BLaER1 treated with 17β-estradiol and CSF1 and Interleukin-3, amounts not matched to agents 10 nM and 100 nM (cell line): ENCODE results near the gene USP36.
"Not testable (repeated sequence)": the region's sequence is repeated elsewhere in the genome, so short reads cannot be mapped to it uniquely, and the experiment has no call there.

Experiments used
- H3K27ac ChIP-seq, 11 experiments: shearing (Covaris generic); formaldehyde crosslinking; 2 replicates each; pipeline ENCODE4 v1.8.1; 2022
- H3K27me3 ChIP-seq, 11 experiments: shearing (Covaris generic); formaldehyde crosslinking; 2 replicates each; pipeline ENCODE4 v1.8.1; 2022
- H3K36me3 ChIP-seq, 11 experiments: shearing (Covaris generic); formaldehyde crosslinking; 2 replicates each; pipeline ENCODE4 v1.8.1; 2022
- H3K4me1 ChIP-seq, 10 experiments: shearing (Covaris generic); formaldehyde crosslinking; 2 replicates each; pipeline ENCODE4 v1.8.1; 2022
- H3K4me2 ChIP-seq, 11 experiments: shearing (Covaris generic); formaldehyde crosslinking; 2 replicates each; pipeline ENCODE4 v1.8.1; 2022
- H3K4me3 ChIP-seq, 10 experiments: shearing (Covaris generic); formaldehyde crosslinking; 2 replicates each; pipeline ENCODE4 v1.8.1; 2022
- H3K9ac ChIP-seq, 11 experiments: shearing (Covaris generic); formaldehyde crosslinking; 2 replicates each; pipeline ENCODE4 v1.8.1; 2022
- H3K9me3 ChIP-seq, 11 experiments: shearing (Covaris generic); formaldehyde crosslinking; replicated peaks in 1 of 11; 2 replicates each; pipeline ENCODE4 v1.8.1; 2022
- H4K20me1 ChIP-seq, 11 experiments: shearing (Covaris generic); formaldehyde crosslinking; 2 replicates each; pipeline ENCODE4 v1.8.1; 2022
- Cebpa-rat ChIP-seq, 11 experiments: shearing (Covaris generic); IDR thresholded peaks; 2 replicates each; pipeline ENCODE4 v1.8.1; 2022

Gene USP36

GRCh38 chr17:78779286-78779651 is 61.3 kb downstream of the USP36 start:
- H3K36me3 ChIP-seq, H3K9me3 ChIP-seq, H3K27me3 ChIP-seq: not testable (repeated sequence)
- Histone ChIP-seq H3K9ac (peak overlapping the region in 10 of 11 experiments; percentile 93 to 100 (median 98); a peak in 17 of 22 replicates), H4K20me1 (peaks cover 18 to 71% (median 53%) of the 10 kb centered on the region in 11 experiments; a peak in 17 of 22 replicates), H3K4me3 (peak overlapping the region in 8 of 10 experiments; percentile 89 to 99 (median 97); a peak in 16 of 20 replicates), H3K4me1 (peaks cover 66 to 85% (median 78%) of the 10 kb centered on the region in 10 experiments), H3K27ac (peak overlapping the region in 10 of 11 experiments; percentile 91 to 99 (median 96); a peak in 18 of 22 replicates), H3K4me2 (peak overlapping the region; percentile 81 to 100 (median 96))
- peak in 3 of 11 experiments; percentile 22 to 55 (median 51); a peak in 3 of 22 replicates for TF ChIP-seq Cebpa-rat (IDR thresholded peaks at IDR 0.05)

- peak overlapping the region in 10 of 11 experiments; percentile 5 to 100 (median 94); a peak in 15 of 22 replicates for H3K4me2 ChIP-seq
- H3K36me3 ChIP-seq: peaks cover 0 to 4% (median 0%) of the 10 kb centered on the region in 11 experiments; a peak in 5 of 22 replicates
- H3K27ac ChIP-seq: peak overlapping the region in 5 of 11 experiments; percentile 21 to 99 (median 96); a peak in 8 of 22 replicates
- H3K9me3 ChIP-seq: no peaks in the 10 kb centered on the region
- peak overlapping the region in 5 of 11 experiments; percentile 14 to 51 (median 41); a peak in 5 of 22 replicates for H3K9ac ChIP-seq
- H3K4me1 ChIP-seq: peaks cover 68 to 85% (median 76%) of the 10 kb centered on the region in 10 experiments
- H4K20me1 ChIP-seq: peaks cover 19 to 80% (median 60%) of the 10 kb centered on the region in 11 experiments; a peak in 18 of 22 replicates
- H3K4me3 ChIP-seq: no peak overlapping the region
- TF ChIP-seq Cebpa-rat (IDR thresholded peaks at IDR 0.05): no peak
- no peaks in the 10 kb centered on the region for H3K27me3 ChIP-seq
Observed at GRCh38 chr17:78777881-78778280, 62.7 kb downstream of the USP36 start.

- peak overlapping the region; percentile 50 to 87 (median 75) for H3K9ac ChIP-seq
- H3K9me3 ChIP-seq: no peaks in the 10 kb centered on the region
- peaks cover 12 to 98% (median 71%) of the 10 kb centered on the region in 11 experiments; a peak in 18 of 22 replicates for H4K20me1 ChIP-seq
- peak overlapping the region; percentile 36 to 62 (median 49); a peak in 19 of 20 replicates for H3K4me3 ChIP-seq
- no peak for TF ChIP-seq Cebpa-rat (IDR thresholded peaks at IDR 0.05)
- no peaks in the 10 kb centered on the region for H3K27me3 ChIP-seq
- H3K4me1 ChIP-seq: peaks cover 70 to 100% (median 93%) of the 10 kb centered on the region in 10 experiments
- peak overlapping the region; percentile 76 to 100 (median 91) for H3K4me2 ChIP-seq
- H3K36me3 ChIP-seq: peaks cover 0 to 22% (median 11%) of the 10 kb centered on the region in 11 experiments; a peak in 12 of 22 replicates
- H3K27ac ChIP-seq: peak overlapping the region; percentile 59 to 99 (median 75)
Observed at GRCh38 chr17:78774956-78775571, 65.5 kb downstream of the USP36 start.

DNA sequence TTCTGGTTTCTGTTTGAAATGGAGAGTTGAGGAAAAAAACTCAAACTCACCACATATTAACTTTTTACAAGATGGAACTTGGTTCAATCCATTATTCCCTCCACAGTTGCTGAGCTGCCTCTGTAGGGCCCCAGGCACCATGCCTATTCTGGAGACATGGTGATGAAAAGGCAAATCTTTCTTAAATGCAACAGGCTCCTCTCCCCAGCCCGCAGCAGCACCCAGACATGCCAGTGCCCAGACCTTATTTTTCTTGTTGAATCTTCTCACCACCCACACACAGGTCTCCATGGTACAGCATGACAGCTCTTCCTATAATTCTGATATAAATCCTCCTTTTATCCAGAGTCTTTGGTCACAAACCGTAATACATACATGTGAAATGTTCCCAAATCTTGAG is 66.2 kb downstream of the USP36 start:
- Histone ChIP-seq H3K4me2 (peak overlapping the region; percentile 76 to 100 (median 91)), H3K4me3 (peak overlapping the region; percentile 36 to 62 (median 49); a peak in 18 of 20 replicates), H3K27ac (peak overlapping the region; percentile 59 to 99 (median 75))

DNA sequence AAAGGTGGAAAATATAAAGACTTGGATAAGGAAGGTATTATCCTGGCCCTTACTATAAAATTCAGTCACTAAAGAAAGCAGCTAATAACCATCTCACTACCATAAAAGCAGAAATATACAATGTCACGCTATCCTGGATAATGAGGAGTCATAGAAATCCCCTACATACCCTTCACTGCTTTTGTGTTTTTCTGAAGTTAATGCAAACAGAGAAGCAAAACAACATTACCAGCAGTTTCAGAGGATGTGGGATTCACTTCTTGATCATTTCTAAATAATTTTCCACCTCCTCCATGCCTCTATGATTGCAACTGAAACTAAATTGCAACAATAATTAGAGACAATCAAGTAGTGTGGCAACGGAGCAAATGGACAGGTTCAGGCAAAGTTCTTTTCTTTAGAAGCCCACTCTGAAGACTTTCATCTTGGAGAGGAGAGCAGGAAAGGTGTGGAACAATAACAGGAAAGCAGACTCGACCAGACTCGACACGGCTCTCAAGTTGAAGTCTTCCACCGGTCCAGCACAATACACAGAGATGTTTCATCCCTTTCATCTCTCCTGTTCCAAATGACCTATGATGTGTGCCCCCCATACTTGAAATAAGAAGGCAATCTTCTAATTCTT is 68.7 kb downstream of the USP36 start:
- no peaks in the 10 kb centered on the region for H3K9me3 ChIP-seq
- H3K27ac ChIP-seq: peak overlapping the region; percentile 40 to 99 (median 68); a peak in 20 of 22 replicates
- TF ChIP-seq Cebpa-rat (IDR thresholded peaks at IDR 0.05): 0 out of 22 replicates have a peak, but pooled peaks of 2 of the 11 experiments have one; percentile 22 to 24
- peaks cover 73 to 100% (median 92%) of the 10 kb centered on the region in 10 experiments for H3K4me1 ChIP-seq
- H3K9ac ChIP-seq: peak overlapping the region in 9 of 11 experiments; percentile 3 to 72 (median 48); a peak in 15 of 22 replicates
- no peaks in the 10 kb centered on the region for H3K27me3 ChIP-seq
- H4K20me1 ChIP-seq: peaks cover 27 to 100% (median 81%) of the 10 kb centered on the region in 11 experiments
- H3K4me2 ChIP-seq: peak overlapping the region; percentile 46 to 100 (median 66)
- H3K4me3 ChIP-seq: peak overlapping the region in 3 of 10 experiments; percentile 11 to 27 (median 21); a peak in 4 of 20 replicates
- peaks cover 0 to 30% (median 14%) of the 10 kb centered on the region in 11 experiments; a peak in 13 of 22 replicates for H3K36me3 ChIP-seq

More for the DNA sequence above, 66.2 kb downstream of the USP36 start:
- peaks cover 0 to 28% (median 12%) of the 10 kb centered on the region in 11 experiments; a peak in 13 of 22 replicates for H3K36me3 ChIP-seq
- H3K4me1 ChIP-seq: peaks cover 68 to 100% (median 92%) of the 10 kb centered on the region in 10 experiments
- peak overlapping the region; percentile 50 to 87 (median 75) for H3K9ac ChIP-seq
- peaks cover 9 to 98% (median 71%) of the 10 kb centered on the region in 11 experiments; a peak in 19 of 22 replicates for H4K20me1 ChIP-seq
- no peak for TF ChIP-seq Cebpa-rat (IDR thresholded peaks at IDR 0.05)
- no peaks in the 10 kb centered on the region for H3K9me3 ChIP-seq
- no peaks in the 10 kb centered on the region for H3K27me3 ChIP-seq

- no peak overlapping the region for H3K4me3 ChIP-seq
- peaks cover 35 to 100% (median 86%) of the 10 kb centered on the region in 11 experiments for H4K20me1 ChIP-seq
- peak overlapping the region; percentile 31 to 100 (median 53) for H3K4me2 ChIP-seq
- no peak for TF ChIP-seq Cebpa-rat (IDR thresholded peaks at IDR 0.05)
- peak overlapping the region in 3 of 11 experiments; percentile 16 to 31 (median 20); a peak in 5 of 22 replicates for H3K27ac ChIP-seq
- H3K27me3 ChIP-seq: no peaks in the 10 kb centered on the region
- H3K36me3 ChIP-seq: peaks cover 0 to 37% (median 14%) of the 10 kb centered on the region in 11 experiments; a peak in 13 of 22 replicates
- H3K9ac ChIP-seq: peak overlapping the region in 1 of 11 experiments; percentile 13; a peak in 1 of 22 replicates
- H3K4me1 ChIP-seq: peaks cover 58 to 100% (median 90%) of the 10 kb centered on the region in 10 experiments
- H3K9me3 ChIP-seq: no peaks in the 10 kb centered on the region
Observed at GRCh38 chr17:78769196-78769773, 71.3 kb downstream of the USP36 start.

- peaks cover 42 to 100% (median 94%) of the 10 kb centered on the region in 11 experiments for H4K20me1 ChIP-seq
- H3K4me3 ChIP-seq: no peak overlapping the region
- no peaks in the 10 kb centered on the region for H3K9me3 ChIP-seq
- H3K27ac ChIP-seq: 0 out of 22 replicates have a peak overlapping the region, but pooled peaks of 1 of the 11 experiments have one; percentile 20
- H3K27me3 ChIP-seq: no peaks in the 10 kb centered on the region
- no peak overlapping the region for H3K9ac ChIP-seq
- no peak for TF ChIP-seq Cebpa-rat (IDR thresholded peaks at IDR 0.05)
- H3K36me3 ChIP-seq: peaks cover 0 to 37% (median 14%) of the 10 kb centered on the region in 11 experiments; a peak in 13 of 22 replicates
- H3K4me2 ChIP-seq: peak overlapping the region in 9 of 11 experiments; percentile 31 to 100 (median 53); a peak in 12 of 22 replicates
- H3K4me1 ChIP-seq: peaks cover 49 to 100% (median 84%) of the 10 kb centered on the region in 10 experiments
Observed at GRCh38 chr17:78767806-78768205, 72.8 kb downstream of the USP36 start.

DNA sequence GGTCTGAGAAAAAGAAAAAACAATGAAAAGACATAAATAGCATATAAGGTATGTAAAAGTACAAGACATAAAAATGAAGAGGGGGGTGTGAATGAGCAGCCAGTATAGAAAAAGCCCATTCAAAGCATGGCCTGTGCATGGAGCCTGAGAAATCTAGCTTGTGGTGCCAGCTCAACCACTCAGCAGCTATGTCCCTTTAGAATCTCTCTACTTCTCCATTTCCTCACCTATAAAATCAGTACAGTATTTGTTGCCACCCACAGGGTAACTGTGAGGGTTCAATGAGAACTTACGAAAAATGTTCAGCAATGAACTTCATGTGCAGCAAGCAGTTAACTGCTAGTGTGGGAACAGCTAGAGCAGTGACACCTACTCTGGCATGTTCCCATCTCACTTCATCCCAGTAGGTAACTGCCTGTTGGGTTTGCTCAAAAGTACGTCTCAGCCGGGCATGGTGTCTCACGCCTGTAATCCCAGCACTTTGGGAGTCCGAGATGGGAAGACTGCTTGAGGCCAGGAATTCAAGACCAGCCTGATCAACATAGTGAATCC is 73.8 kb downstream of the USP36 start:
- Histone ChIP-seq H3K27ac (no peak overlapping the region), H3K4me2 (peak overlapping the region in 9 of 11 experiments; percentile 16 to 100 (median 37); a peak in 14 of 22 replicates), H3K36me3 (peaks cover 0 to 39% (median 14%) of the 10 kb centered on the region in 11 experiments; a peak in 13 of 22 replicates), H4K20me1 (peaks cover 42 to 100% (median 95%) of the 10 kb centered on the region in 11 experiments), H3K9me3 (no peaks in the 10 kb centered on the region), H3K4me1 (peaks cover 47 to 100% (median 84%) of the 10 kb centered on the region in 10 experiments), H3K4me3 (no peak overlapping the region), H3K9ac (peak overlapping the region in 1 of 11 experiments; percentile 3; a peak in 1 of 22 replicates), H3K27me3 (no peaks in the 10 kb centered on the region)
- no peak for TF ChIP-seq Cebpa-rat (IDR thresholded peaks at IDR 0.05)
